AG10803 (cell line): ENCODE results near the gene DENND1A.

Experiments used
- DNase-seq: peaks from one replicate; pipeline ENCODE4 v3.0.0; 2010; ENCODE audit warnings: low read depth
- H3K4me3 ChIP-seq: 2 replicates; pipeline ENCODE4 v1.5.1; 2011; ENCODE audit warnings: mild to moderate bottlenecking, low read length, control low read depth
- CTCF ChIP-seq: conservative IDR thresholded peaks from 2 replicates; pipeline ENCODE4 v1.5.1; 2011; ENCODE audit warnings: mild to moderate bottlenecking, low read length, control low read depth, inconsistent platforms

Gene DENND1A

GRCh38 chr9:123500336-123500735 is 429.6 kb downstream of the DENND1A start:
- TF ChIP-seq CTCF: no peak
- H3K4me3 ChIP-seq: no peak overlapping the region
- no peak for DNase-seq

GRCh38 chr9:123497830-123498229 is 432.1 kb downstream of the DENND1A start:
- H3K4me3 ChIP-seq: no peak overlapping the region
- no peak for DNase-seq
- no peak for TF ChIP-seq CTCF

- DNase-seq: no peak
- H3K4me3 ChIP-seq: no peak overlapping the region
- TF ChIP-seq CTCF: no peak
These were observed 434.2 kb downstream of the DENND1A start for GRCh38 chr9:123495731-123496130.

- TF ChIP-seq CTCF: no peak
- no peak for DNase-seq
- H3K4me3 ChIP-seq: no peak overlapping the region
These were observed 436.3 kb downstream of the DENND1A start for GRCh38 chr9:123493627-123494026.

- TF ChIP-seq CTCF: no peak
- no peak for DNase-seq
- H3K4me3 ChIP-seq: no peak overlapping the region
These were observed 439.2 kb downstream of the DENND1A start for GRCh38 chr9:123490688-123491087.

GRCh38 chr9:123488722-123489321 is 441.1 kb downstream of the DENND1A start:
- no peak overlapping the region for H3K4me3 ChIP-seq
- TF ChIP-seq CTCF: no peak
- DNase-seq: no peak

GRCh38 chr9:123487944-123488548 is 441.9 kb downstream of the DENND1A start:
- H3K4me3 ChIP-seq: no peak overlapping the region
- no peak for DNase-seq
- TF ChIP-seq CTCF: no peak
